NB4 (cell line): Measurements from ENCODE around the gene POLA1.

Experiments
- CTCF ChIP-seq: IDR thresholded peaks from one replicate; pipeline ENCODE4 v1.5.1; 2012; ENCODE audit warnings: low read depth, low read length
- MYC ChIP-seq: IDR thresholded peaks from 2 replicates; pipeline ENCODE4 v1.6.1; 2011; ENCODE audit warnings: low read depth, low read length
- POLR2A ChIP-seq: IDR thresholded peaks from 2 replicates; pipeline ENCODE4 v1.6.1; 2011; ENCODE audit warnings: mild to moderate bottlenecking; ENCODE audit not compliant: insufficient read length; ENCODE audit errors: extremely low read depth

- TF ChIP-seq POLR2A (no peak), CTCF (no peak), MYC (no peak)
Measured at GRCh38 chrX:25028726-25029125, 335.0 kb downstream of the POLA1 start.
